H1 (cell line): ENCODE results near the gene LINGO4.

Experiments
- BACH1 ChIP-seq: IDR thresholded peaks from 2 replicates; pipeline ENCODE4 v1.6.1; 2012; ENCODE audit warnings: low read length, improper control_type of control experiment
- BCL11A ChIP-seq, 2 experiments: IDR thresholded peaks; one replicate each; pipeline ENCODE4 v1.6.1; 2011; ENCODE audit warnings: low read depth in 2 of 2, low read length in 2 of 2, mild to moderate bottlenecking in 2 of 2
- CHD2 ChIP-seq: IDR thresholded peaks from 2 replicates; pipeline ENCODE4 v1.6.1; 2012; ENCODE audit warnings: low read length, improper control_type of control experiment
- CTCF ChIP-seq, 3 experiments: IDR thresholded peaks; 1 replicate in 2 of 3; 2 replicates in 1 of 3; pipeline versions ENCODE4 v1.5.1 to v1.6.1; 2011; ENCODE audit warnings: low read length in 3 of 3, mild to moderate bottlenecking in 3 of 3, inconsistent platforms in 2 of 3, low read depth in 1 of 3, moderate library complexity in 1 of 3; ENCODE audit not compliant: insufficient read depth in 1 of 3; ENCODE audit errors: control extremely low read depth in 1 of 3
- POLR2A ChIP-seq, 2 experiments: IDR thresholded peaks; 1 replicate in 1 of 2; 2 replicates in 1 of 2; pipeline ENCODE4 v1.6.1; 2011; ENCODE audit warnings: low read depth in 2 of 2, low read length in 2 of 2, mild to moderate bottlenecking in 2 of 2; ENCODE audit errors: control extremely low read depth in 1 of 2
- YY1 ChIP-seq: IDR thresholded peaks from 2 replicates; pipeline ENCODE4 v1.6.1; 2011; ENCODE audit warnings: low read depth, mild to moderate bottlenecking, low read length

- TF ChIP-seq BACH1 = no peak
- TF ChIP-seq POLR2A (IDR thresholded peaks at IDR 0.05; ENCODE audit: control extremely low read depth in 1 of 2, low read depth in 2 of 2, low read length in 2 of 2) = no peak
- no peak for TF ChIP-seq BCL11A (IDR thresholded peaks at IDR 0.05; ENCODE audit: low read depth in 2 of 2, low read length in 2 of 2)
- no peak for TF ChIP-seq CTCF (IDR thresholded peaks at IDR 0.05; ENCODE audit: control extremely low read depth in 1 of 3, insufficient read depth in 1 of 3, low read depth in 1 of 3, low read length in 3 of 3)
- no peak for TF ChIP-seq CHD2
- no peak for TF ChIP-seq YY1
These were observed 3.9 kb downstream of the LINGO4 start for GRCh38 chr1:151801310-151801820.
